Measurements from ENCODE around the gene PRKCQ. TPM values are rescaled to one million over a fixed set of nuclear protein-coding genes. Genes with fewer than 3 reads are reported as not detected.

Gene PRKCQ
- total and polyA plus RNA-seq, 2 of the 8 experiments (the other 6 are each of a cell fraction or from before 2014, with no cell fraction given): 9.1 to 22.6 TPM

DNA sequence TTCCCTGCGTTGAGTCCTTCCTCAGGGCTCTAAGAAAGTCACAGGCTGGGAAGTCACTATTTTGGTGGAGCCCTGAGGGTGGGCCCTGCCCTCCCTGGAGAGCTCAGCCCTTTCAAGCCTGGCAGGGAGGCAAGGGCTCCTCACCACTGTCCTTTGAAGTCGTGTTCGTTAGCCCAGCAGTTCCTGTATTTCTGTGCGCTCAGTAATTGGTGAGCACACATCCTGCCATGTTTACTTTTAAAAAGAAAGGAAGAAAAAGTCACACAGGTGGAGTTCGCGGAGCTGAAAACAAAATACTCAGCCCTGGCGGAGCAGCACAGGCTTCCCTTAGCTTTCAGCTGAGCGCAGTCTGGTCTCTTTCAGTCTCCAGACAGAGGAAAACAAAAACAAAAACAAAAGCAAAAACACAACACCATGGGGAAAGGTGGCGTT lies 37.1 kb downstream of the PRKCQ start (continued):
- TF ChIP-seq, protein P1, sequence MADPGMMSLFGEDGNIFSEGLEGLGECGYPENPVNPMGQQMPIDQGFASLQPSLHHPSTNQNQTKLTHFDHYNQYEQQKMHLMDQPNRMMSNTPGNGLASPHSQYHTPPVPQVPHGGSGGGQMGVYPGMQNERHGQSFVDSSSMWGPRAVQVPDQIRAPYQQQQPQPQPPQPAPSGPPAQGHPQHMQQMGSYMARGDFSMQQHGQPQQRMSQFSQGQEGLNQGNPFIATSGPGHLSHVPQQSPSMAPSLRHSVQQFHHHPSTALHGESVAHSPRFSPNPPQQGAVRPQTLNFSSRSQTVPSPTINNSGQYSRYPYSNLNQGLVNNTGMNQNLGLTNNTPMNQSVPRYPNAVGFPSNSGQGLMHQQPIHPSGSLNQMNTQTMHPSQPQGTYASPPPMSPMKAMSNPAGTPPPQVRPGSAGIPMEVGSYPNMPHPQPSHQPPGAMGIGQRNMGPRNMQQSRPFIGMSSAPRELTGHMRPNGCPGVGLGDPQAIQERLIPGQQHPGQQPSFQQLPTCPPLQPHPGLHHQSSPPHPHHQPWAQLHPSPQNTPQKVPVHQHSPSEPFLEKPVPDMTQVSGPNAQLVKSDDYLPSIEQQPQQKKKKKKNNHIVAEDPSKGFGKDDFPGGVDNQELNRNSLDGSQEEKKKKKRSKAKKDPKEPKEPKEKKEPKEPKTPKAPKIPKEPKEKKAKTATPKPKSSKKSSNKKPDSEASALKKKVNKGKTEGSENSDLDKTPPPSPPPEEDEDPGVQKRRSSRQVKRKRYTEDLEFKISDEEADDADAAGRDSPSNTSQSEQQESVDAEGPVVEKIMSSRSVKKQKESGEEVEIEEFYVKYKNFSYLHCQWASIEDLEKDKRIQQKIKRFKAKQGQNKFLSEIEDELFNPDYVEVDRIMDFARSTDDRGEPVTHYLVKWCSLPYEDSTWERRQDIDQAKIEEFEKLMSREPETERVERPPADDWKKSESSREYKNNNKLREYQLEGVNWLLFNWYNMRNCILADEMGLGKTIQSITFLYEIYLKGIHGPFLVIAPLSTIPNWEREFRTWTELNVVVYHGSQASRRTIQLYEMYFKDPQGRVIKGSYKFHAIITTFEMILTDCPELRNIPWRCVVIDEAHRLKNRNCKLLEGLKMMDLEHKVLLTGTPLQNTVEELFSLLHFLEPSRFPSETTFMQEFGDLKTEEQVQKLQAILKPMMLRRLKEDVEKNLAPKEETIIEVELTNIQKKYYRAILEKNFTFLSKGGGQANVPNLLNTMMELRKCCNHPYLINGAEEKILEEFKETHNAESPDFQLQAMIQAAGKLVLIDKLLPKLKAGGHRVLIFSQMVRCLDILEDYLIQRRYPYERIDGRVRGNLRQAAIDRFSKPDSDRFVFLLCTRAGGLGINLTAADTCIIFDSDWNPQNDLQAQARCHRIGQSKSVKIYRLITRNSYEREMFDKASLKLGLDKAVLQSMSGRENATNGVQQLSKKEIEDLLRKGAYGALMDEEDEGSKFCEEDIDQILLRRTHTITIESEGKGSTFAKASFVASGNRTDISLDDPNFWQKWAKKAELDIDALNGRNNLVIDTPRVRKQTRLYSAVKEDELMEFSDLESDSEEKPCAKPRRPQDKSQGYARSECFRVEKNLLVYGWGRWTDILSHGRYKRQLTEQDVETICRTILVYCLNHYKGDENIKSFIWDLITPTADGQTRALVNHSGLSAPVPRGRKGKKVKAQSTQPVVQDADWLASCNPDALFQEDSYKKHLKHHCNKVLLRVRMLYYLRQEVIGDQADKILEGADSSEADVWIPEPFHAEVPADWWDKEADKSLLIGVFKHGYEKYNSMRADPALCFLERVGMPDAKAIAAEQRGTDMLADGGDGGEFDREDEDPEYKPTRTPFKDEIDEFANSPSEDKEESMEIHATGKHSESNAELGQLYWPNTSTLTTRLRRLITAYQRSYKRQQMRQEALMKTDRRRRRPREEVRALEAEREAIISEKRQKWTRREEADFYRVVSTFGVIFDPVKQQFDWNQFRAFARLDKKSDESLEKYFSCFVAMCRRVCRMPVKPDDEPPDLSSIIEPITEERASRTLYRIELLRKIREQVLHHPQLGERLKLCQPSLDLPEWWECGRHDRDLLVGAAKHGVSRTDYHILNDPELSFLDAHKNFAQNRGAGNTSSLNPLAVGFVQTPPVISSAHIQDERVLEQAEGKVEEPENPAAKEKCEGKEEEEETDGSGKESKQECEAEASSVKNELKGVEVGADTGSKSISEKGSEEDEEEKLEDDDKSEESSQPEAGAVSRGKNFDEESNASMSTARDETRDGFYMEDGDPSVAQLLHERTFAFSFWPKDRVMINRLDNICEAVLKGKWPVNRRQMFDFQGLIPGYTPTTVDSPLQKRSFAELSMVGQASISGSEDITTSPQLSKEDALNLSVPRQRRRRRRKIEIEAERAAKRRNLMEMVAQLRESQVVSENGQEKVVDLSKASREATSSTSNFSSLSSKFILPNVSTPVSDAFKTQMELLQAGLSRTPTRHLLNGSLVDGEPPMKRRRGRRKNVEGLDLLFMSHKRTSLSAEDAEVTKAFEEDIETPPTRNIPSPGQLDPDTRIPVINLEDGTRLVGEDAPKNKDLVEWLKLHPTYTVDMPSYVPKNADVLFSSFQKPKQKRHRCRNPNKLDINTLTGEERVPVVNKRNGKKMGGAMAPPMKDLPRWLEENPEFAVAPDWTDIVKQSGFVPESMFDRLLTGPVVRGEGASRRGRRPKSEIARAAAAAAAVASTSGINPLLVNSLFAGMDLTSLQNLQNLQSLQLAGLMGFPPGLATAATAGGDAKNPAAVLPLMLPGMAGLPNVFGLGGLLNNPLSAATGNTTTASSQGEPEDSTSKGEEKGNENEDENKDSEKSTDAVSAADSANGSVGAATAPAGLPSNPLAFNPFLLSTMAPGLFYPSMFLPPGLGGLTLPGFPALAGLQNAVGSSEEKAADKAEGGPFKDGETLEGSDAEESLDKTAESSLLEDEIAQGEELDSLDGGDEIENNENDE (IDR thresholded peaks at IDR 0.05; ENCODE audit: insufficient replicate concordance, low read length): no peak
- TF ChIP-seq TAF7 (optimal IDR thresholded peaks at IDR 0.05; ENCODE audit: borderline replicate concordance, low read depth, low read length) (no peak), EZH2 (IDR thresholded peaks at IDR 0.05; ENCODE audit: low read depth, low read length, severe bottlenecking) (no peak), RNF2 (IDR thresholded peaks at IDR 0.05; ENCODE audit: borderline replicate concordance, low read depth, low read length, missing control alignments, poor library complexity, severe bottlenecking) (no peak), KDM1A (IDR thresholded peaks at IDR 0.05; ENCODE audit: borderline replicate concordance, low read length) (no peak), JUN (IDR thresholded peaks at IDR 0.05; ENCODE audit: low read depth, low read length) (no peak), TBP (IDR thresholded peaks at IDR 0.05; ENCODE audit: low read depth, low read length) (no peak), JUND (IDR thresholded peaks at IDR 0.05; ENCODE audit: low read length) (no peak)
- TF ChIP-seq, protein P2, sequence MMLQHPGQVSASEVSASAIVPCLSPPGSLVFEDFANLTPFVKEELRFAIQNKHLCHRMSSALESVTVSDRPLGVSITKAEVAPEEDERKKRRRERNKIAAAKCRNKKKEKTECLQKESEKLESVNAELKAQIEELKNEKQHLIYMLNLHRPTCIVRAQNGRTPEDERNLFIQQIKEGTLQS (IDR thresholded peaks at IDR 0.05; ENCODE audit: insufficient read depth, low read depth, low read length): no peak
